Measurements from ENCODE around the gene NOTCH1. TPM values are rescaled to one million over a fixed set of nuclear protein-coding genes. Genes with fewer than 3 reads are reported as not detected.

Gene NOTCH1
- total RNA-seq: 10 to 100 TPM; 66.7 to 74.8 TPM

GRCh38 chr9:136545965-136546696, at the start of gene NOTCH1:
TSS of gene NOTCH1 (minus strand) at chr9:136546048. CDS start at chr9:136545786, 262 bp downstream.

GRCh38 chr9:136482793-136483588, 62.9 kb downstream of the NOTCH1 start, which contains the start of gene SEC16A:
TSS of gene SEC16A (minus strand) at chr9:136483040. CDS start at chr9:136477615, 5,425 bp downstream.

Small RNAs within 50 kb of the gene (microRNA-seq; reads per million reads assigned to microRNA genes)
- not detected for gene MIR4673 (ENCODE audit: borderline microRNAs expressed, borderline replicate concordance)
- 0.83 reads per million for gene MIR4674 (ENCODE audit: borderline microRNAs expressed, borderline replicate concordance)

Other genes with a start within 250 kb of the NOTCH1 start
- gene CCDC187, start 242.0 kb downstream of the NOTCH1 start, total RNA-seq: under 1 TPM in 1 of 2 experiments, not detected in 1; 0.08 TPM
- 1 to 10 TPM; 7.0 to 7.3 TPM for gene GPSM1, start 218.5 kb downstream of the NOTCH1 start, total RNA-seq
- 10 to 100 TPM; 16.8 TPM for gene DNLZ, start 182.3 kb downstream of the NOTCH1 start, total RNA-seq
- under 1 TPM; 0.22 to 0.35 TPM for gene CARD9, start 172.4 kb downstream of the NOTCH1 start, total RNA-seq
- 10 to 100 TPM; 11.6 to 13.2 TPM for gene SNAPC4, start 145.9 kb downstream of the NOTCH1 start, total RNA-seq
- 10 to 100 TPM; 76.4 to 77.3 TPM for gene ENTR1, start 135.4 kb downstream of the NOTCH1 start, total RNA-seq
- 10 to 100 TPM; 51.5 to 56.2 TPM for gene PMPCA, start 135.4 kb downstream of the NOTCH1 start, total RNA-seq
- gene INPP5E, start 106.2 kb downstream of the NOTCH1 start, total RNA-seq: 10 to 100 TPM; 19.3 to 20.0 TPM
- 10 to 100 TPM; 57.1 to 59.0 TPM for gene SEC16A, start 63.0 kb downstream of the NOTCH1 start, total RNA-seq
- gene EGFL7, start 116.9 kb upstream of the NOTCH1 start, total RNA-seq: under 1 TPM; 0.41 to 0.63 TPM
- 10 to 100 TPM; 16.8 to 17.8 TPM for gene AGPAT2, start 141.4 kb upstream of the NOTCH1 start, total RNA-seq
- under 1 TPM; 0.10 to 0.23 TPM for gene DIPK1B, start 166.5 kb upstream of the NOTCH1 start, total RNA-seq
- gene LCN10, start 196.9 kb upstream of the NOTCH1 start, total RNA-seq: under 1 TPM in 1 of 2 experiments, not detected in 1; 0.08 TPM
- gene LCN6, start 202.5 kb upstream of the NOTCH1 start, total RNA-seq: not detected
- not detected for gene LCN8, start 212.2 kb upstream of the NOTCH1 start, total RNA-seq
- gene LCN15, start 218.5 kb upstream of the NOTCH1 start, total RNA-seq: not detected
- 10 to 100 TPM; 33.4 to 35.3 TPM for gene TMEM141, start 245.3 kb upstream of the NOTCH1 start, total RNA-seq